Measurements from ENCODE around the gene ARMH1.

Gene ARMH1

GRCh38 chr1:44705470-44705869 lies 31.0 kb downstream of the ARMH1 start:
- peaks cover 17% of the 10 kb centered on the region for H3K9me3 Mint-ChIP-seq
- no peak for DNase-seq
- H3K27me3 Mint-ChIP-seq (ENCODE audit: low read depth, poor library complexity) = peaks cover 19% of the 10 kb centered on the region
- peaks cover 15% of the 10 kb centered on the region for H3K36me3 Mint-ChIP-seq (ENCODE audit: low read depth)
- H3K27ac Mint-ChIP-seq = no peak overlapping the region
- peaks cover 48% of the 10 kb centered on the region for H3K4me1 Mint-ChIP-seq
- no peak for TF ChIP-seq CTCF (IDR thresholded peaks at IDR 0.05)
- H3K4me3 Mint-ChIP-seq = no peak overlapping the region

- H3K27me3 Mint-ChIP-seq (ENCODE audit: low read depth, poor library complexity) = peaks cover 22% of the 10 kb centered on the region
- H3K4me1 Mint-ChIP-seq = peaks cover 44% of the 10 kb centered on the region
- H3K9me3 Mint-ChIP-seq = peaks cover 22% of the 10 kb centered on the region
- H3K4me3 Mint-ChIP-seq = no peak overlapping the region
- no peak for TF ChIP-seq CTCF (IDR thresholded peaks at IDR 0.05)
- peaks cover 20% of the 10 kb centered on the region for H3K36me3 Mint-ChIP-seq (ENCODE audit: low read depth)
- no peak for DNase-seq
- no peak overlapping the region for H3K27ac Mint-ChIP-seq
Observed at GRCh38 chr1:44705938-44706337, 31.4 kb downstream of the ARMH1 start.

GRCh38 chr1:44707112-44707881 lies 32.8 kb downstream of the ARMH1 start:
- Mint-ChIP-seq H3K27me3 (ENCODE audit: low read depth, poor library complexity) (peaks cover 27% of the 10 kb centered on the region), H3K4me3 (no peak overlapping the region), H3K4me1 (peaks cover 30% of the 10 kb centered on the region), H3K9me3 (peaks cover 22% of the 10 kb centered on the region), H3K27ac (no peak overlapping the region), H3K36me3 (ENCODE audit: low read depth) (peaks cover 20% of the 10 kb centered on the region)
- TF ChIP-seq CTCF (IDR thresholded peaks at IDR 0.05) = no peak
- no peak for DNase-seq

- Mint-ChIP-seq H3K27me3 (ENCODE audit: low read depth, poor library complexity) (peaks cover 27% of the 10 kb centered on the region), H3K27ac (no peak overlapping the region), H3K4me3 (no peak overlapping the region), H3K9me3 (peaks cover 22% of the 10 kb centered on the region), H3K4me1 (peaks cover 22% of the 10 kb centered on the region), H3K36me3 (ENCODE audit: low read depth) (peaks cover 20% of the 10 kb centered on the region)
- DNase-seq = no peak
- TF ChIP-seq CTCF (IDR thresholded peaks at IDR 0.05) = no peak
Observed at GRCh38 chr1:44707959-44708831, 33.7 kb downstream of the ARMH1 start.

GRCh38 chr1:44713321-44713781 lies 38.8 kb downstream of the ARMH1 start:
- no peak for TF ChIP-seq CTCF (IDR thresholded peaks at IDR 0.05)
- peaks cover 18% of the 10 kb centered on the region for H3K27me3 Mint-ChIP-seq (ENCODE audit: low read depth, poor library complexity)
- peaks cover 14% of the 10 kb centered on the region for H3K9me3 Mint-ChIP-seq
- H3K27ac Mint-ChIP-seq = no peak overlapping the region
- peaks cover 35% of the 10 kb centered on the region for H3K4me1 Mint-ChIP-seq
- DNase-seq = no peak
- peaks cover 14% of the 10 kb centered on the region for H3K36me3 Mint-ChIP-seq (ENCODE audit: low read depth)
- no peak overlapping the region for H3K4me3 Mint-ChIP-seq

Data from nephron progenitor cell (in vitro differentiated cells).